Esophagus mucosa (tissue), 1 donor: ENCODE data around the gene FGFR2. TPM values are rescaled to one million over a fixed set of nuclear protein-coding genes. Genes with fewer than 3 reads are reported as not detected.
A peak's percentile ranks its signal among the peaks of the same experiment; 100 is the strongest.

Source experiments
- ATAC-seq: fragments of 200-7000 bp; cut with Tn5 transposase; one replicate; pipeline ENCODE4 v1.9.1; 2020
- total RNA-seq: library from RNA; stranded (reverse); gene quantifications from one replicate; pipeline ENCODE4 v1.2.4, GENCODE V29; 2023
- donor health status: DM: yes; HTN: yes; CAD: no.

The FGFR2 gene
- total RNA-seq, 1 donor from 2014 or later, result 27.4 TPM

DNA sequence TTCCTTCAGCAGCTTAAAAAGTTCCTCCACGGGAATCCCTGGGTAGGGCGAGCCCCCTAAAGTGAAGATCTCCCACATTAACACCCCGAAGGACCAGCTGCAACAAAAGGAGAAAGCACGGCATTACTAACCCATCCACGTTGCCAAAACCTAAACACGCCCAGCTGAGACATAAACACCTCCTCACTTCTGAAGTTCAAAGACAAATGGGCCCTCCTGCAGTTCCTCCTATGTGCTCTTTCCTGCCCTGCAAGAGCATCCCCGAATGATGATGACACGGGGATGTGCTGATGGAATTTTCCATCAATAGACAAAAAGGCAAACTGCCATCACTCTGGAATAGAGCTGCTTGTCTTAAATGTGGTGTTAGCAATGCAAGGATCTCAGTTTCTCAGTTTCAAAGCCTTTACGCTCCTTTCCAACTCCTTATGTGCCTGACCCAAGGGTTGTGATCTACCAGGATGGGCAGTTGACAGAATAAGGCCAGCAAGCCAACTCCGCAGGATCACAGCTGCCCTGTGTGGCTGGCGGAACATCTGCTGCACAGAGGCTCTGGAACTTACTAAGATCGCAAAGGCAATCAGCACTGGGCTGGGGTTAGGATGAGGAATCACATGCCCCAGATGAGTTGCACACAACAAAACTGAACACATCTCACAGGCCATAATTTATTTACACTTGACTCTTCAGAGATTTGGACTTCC, 112.7 kb downstream of the FGFR2 start:
- ATAC-seq, result no peak

DNA sequence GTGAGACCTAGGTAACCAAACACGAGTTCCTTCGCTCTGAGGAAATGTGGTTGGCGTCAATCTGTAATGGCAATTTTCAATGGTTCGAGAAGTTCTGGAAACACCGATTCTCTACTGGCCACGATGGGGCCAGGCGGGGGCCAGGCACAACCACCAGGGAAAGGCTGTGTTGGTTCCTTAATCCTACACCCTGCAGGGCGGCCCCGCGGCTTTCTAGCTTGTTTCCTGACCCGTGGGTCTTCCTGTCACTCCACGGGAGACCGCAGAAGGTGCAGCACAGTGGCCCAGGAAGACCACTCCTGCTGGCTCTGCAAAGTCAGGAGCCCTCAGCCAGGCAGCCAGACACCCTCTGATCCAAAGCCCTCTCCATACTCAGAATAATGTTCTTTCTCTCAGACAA, 113.4 kb downstream of the FGFR2 start:
- ATAC-seq, result no peak

DNA sequence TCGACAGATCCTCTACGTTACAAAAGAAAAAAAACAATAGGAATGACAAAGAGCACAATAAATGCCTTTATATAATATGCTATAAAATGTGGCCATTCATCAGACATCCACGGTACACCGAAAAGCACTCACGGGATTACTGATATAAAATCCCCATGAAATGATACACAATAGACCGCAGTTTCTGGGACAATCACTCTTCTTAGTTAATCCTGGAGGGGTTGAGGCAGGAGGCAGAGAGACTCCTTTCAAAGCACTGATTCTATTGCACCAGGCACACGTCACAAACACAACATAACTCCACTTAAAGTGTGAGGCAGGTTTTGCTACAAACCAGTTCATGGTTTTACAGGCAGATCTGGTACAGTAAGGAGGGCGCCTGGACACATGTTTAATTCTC, 113.8 kb downstream of the FGFR2 start:
- no peak for ATAC-seq

DNA sequence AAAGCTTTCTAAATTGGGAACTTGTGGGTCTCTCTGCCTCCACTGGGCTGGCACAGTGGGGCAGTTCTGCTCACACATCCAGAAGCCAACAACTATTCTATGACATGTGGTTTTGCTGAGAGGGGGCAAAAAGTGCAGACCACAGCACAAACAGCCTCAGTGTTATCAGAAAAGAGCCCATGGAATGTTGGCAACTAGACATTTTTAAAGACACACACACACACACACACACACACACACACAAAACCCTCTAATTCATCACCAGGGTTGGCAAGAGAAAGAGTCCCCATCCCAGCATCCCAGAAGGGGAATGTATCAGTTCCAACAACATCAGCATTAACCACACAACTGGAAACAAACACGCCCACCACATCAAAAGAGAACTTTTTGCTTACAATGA, 117.1 kb downstream of the FGFR2 start:
- ATAC-seq, result no peak

DNA sequence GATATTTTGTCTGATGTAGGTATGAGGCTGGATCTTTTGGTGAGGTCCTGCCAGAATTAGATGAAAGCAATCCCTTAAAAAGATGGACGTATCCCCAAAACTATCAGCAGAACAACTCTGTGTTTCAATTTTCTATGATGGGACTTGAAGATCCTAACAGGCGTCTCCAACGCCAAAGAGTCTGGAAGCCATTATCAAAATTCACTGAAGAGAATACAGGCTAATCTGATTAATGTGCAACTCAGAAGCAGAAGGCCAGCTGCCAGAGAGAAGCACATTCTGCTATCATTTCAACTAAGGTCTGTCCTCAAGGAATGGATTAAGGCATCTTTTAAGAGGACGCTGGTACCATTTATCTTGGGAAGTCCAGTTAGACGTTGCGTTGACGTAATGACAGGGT, 119.7 kb downstream of the FGFR2 start:
- ATAC-seq, result no peak

DNA sequence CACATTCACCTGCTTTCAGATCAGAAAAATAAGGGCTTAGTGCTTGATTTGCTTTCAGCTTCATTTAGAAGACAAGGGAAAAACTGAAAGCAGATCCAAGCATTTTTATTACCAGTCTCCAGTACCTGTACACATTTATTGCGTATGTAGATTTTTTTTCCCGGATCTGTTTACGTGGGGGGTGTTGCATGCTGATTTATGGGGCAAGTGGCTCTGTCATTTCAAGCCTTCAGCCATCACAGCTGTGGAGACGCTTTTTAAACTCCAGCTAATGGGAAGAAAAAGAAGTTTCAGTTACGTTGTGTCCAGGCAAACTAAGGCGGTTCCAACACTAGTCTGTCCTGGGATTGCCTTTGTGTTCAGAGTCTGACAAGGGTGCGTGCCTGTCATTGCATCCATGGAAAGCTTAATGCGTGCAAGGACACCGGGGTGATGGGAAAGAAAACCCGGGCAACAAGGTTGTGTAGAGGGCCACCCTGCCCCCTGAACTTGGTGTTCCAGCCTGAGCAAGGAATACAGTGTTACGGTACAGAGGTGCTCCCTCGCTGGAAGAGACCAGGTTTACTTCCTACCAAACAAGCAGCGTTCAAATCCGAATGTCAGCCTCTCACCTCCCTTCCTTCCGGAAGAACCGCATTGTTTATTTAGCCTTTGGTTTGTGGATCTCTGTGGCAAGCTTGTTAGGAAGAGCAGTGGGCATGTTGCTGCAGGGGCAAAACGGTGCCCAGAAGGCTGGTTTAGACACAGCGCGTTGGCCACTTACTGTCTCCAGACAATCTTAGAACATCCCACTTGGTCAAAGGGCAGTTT, 128.2 kb downstream of the FGFR2 start:
- no peak for ATAC-seq

DNA sequence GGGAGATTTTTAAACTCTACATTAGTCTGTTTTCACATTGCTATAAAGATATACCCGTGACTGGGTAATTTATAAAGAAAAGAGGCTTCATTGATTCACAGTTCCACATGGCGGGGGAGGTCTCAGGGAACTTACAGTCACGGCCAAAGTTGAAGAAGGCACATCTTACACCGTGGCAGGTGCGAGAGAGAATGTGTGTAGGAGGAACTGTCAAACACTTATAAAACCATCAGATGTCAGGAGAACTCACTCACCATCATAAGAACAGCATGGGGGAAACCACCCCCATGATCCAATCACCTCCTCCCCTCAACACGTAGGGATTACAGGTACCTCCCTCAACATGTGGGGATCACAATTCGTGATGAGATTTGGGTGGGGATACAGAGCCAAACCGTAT, 129.5 kb downstream of the FGFR2 start:
- ATAC-seq, result no peak

DNA sequence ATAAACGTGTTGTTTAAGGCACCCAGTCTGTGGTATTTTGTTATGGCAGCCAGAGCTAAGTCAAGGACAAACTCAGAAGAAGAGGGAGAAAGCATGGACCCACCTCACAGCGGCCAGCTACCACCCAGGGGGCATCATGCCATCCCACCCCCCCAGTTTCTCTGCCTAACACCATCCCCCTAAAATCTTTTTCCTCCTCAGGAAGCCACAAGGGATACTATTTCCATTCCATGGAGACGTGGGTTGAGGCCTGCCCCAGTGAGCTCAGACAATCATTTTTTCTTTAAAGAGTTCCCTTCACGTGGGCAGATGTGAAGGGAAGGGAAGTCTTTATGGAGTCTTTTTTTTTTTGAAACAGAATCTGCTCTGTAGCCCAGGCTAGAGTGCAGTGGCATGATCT, 131.8 kb downstream of the FGFR2 start:
- no peak for ATAC-seq

DNA sequence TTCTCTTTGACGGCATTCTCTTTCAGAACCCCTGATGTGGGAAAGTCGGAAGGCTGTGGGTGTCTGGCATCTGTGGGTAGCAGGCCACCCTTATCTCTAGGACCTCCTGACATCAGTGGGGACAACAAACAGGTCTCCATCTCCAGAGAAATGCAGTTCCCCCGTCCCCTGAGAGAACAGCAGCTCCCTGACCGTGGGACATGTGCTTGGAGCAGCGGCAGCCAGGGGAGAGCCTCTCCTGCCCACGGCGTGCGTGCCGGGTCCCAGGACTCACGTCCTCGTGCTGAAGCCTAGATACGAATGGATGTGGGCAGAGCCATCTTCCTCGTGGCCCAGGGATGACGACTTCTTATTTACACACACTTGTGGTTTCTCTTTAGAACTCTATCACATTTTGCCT, 133.0 kb downstream of the FGFR2 start:
- ATAC-seq, result no peak

DNA sequence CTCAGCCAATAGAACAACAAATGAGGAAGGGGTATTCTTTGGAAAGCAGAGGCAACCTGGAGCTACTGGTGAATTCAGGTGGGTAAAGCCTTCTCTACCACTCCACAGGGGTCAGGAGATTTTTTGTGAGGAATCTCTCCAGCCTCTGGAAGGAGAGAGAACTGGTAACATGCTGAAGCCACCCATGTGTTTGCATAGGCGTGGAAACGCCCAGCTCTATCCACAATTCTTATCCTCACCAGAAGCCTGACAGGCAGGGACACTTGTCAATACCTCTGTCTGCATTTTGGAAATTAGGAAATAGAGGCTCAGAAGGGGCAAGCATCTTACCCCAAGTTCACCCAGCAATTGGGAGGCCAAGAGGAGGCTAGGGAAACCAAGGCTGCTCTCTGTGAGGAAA, 133.7 kb downstream of the FGFR2 start:
- ATAC-seq, result no peak

DNA sequence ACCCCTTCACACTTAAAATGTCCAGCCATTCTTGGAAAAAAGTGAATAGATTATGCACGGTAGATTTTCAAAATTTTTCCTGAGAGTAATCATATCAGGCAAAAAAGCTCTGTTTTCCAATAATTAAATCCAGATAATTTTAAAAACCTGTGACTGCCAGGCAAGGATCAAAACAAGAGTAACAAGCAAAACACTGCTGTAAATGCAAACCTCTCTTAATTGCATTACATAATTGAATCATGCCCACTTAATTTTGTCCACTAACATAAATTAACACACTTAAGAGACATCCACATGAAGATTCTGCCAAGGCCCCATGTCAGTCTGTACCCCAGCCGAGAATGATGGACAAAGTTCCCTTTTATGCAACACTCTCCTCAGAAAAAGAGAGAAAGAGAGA, 135.3 kb downstream of the FGFR2 start:
- no peak for ATAC-seq

DNA sequence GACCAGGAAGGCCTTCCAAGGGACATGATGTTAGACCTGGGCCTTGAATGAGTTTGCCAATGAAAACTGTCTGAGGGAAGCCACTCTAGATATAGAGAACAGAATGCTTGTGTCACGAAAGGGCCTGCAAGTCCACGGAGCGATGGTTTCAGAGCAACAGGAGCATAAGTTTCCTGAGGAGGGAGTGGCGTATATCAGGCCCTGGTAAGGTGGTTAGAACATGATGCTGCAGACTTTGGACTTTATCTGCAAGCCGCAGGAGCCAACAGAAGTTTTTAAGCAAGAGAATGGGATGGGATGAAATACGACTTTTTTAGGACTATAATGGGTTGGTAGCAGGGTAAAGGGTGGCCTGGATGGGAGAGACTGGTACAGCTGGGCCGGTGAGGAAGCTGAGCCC, 136.0 kb downstream of the FGFR2 start:
- no peak for ATAC-seq

DNA sequence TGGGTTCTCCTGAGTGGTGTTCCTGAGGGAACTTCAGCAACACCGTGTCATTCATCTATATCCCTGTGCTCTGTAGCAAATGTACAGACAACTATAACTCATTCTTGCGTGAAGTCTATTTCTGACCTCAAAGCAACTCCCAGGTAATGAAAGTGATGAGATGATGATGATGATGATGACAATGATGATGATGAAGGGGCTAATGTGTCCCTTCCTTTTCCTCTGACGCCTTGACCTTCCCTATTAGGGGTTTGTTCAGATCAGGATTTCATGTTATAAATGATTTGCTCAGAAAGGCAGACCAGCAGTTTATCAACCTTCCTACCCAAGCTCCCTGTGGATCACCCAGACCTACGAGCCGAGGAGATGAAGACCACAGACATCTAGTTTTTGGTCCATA, 136.9 kb downstream of the FGFR2 start:
- ATAC-seq, result no peak

DNA sequence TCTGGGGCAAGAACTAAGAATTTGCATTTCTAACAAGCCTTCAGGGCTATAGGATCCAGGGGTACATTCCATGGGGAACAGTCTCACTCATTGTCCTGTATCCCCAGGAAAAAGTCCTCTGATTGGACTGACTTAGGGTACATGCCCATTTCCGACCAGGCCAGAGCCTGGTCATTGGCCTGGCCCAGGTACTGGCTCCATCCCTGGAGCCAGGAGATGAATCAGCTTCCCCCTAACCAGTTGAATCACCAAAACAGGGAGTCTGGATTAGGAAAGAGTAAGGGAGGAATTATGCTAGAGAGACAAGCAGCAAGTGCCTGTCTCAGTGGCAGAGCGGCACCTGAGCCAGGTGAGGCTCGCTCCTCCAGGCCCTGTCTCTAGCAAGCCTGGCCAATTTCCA, 137.5 kb downstream of the FGFR2 start:
- peak; percentile 52 for ATAC-seq

DNA sequence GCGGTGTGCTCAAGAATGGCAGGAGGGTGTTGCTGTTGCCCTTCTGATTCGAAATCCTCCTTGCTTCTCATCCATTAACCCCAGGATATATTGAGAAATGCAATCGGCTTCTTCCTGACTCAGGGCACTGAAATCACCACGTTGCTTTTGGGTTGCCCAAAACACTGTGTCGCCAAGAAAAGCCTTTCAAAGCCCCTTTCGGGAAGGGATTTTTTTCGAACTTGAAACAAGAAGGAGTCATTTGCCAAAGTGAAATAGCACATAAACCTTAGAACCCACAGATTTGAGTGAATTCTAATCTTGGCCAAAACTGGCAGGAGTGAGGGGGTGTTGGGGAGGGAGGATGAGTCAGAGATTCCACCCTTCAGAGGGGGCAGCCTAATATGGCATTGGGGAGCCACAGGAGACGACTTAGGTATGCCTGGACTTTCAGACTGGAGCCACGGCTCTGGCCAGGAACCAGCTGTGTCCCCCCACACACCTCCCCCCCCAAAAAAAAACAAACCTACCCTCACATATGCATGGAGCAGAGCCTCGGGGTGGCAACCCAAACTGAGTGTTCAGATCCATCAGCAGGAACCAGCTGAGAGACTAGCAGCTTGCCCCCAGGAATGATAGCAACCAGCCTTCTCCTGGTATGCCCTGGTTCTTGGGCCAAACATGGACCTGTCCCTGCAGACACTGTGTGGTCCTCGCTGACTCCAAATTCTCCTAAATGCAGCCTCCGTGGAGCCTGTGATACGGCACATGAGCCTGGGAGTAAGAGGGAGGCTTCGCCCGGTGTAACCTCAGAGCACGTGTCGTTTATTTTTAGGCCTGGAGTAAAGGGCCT, 138.4 kb downstream of the FGFR2 start:
- peak; percentile 44 for ATAC-seq

DNA sequence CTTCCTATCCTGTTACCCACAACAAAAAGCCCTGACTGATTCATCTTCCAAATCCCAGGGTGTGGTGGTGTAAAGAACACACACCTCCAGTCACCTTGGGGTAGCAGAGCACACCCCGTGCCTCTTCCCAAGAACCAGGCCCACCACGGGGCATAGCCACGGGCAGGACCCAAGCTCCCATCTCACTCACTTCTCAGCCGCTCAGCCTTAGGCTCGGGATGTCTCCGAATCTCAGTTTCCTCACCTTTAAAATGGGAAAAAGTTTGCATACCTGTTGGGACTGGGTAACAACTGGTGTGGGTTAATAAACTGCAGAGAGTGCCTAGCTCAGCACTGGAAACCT, 139.0 kb downstream of the FGFR2 start:
- peak; percentile 39 for ATAC-seq

DNA sequence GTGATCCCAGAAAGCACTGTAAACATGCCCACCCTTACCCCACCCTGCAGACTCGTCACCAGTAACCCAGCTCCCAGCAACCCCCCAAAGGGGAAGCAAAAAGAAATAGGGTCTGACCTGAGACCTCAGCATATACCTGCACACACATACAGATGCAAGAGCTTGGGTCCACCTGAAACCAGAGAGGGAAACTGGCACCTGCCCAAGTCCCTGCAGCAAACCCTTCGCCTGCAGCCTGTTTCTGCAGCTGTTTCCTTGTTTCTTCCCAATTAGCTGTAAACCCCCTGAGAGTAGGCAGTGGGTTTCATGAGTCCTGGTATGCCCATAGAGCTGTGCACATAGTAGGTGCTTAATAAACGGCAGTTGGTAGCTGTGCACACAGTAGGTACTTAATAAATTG, 140.5 kb downstream of the FGFR2 start:
- no peak for ATAC-seq

DNA sequence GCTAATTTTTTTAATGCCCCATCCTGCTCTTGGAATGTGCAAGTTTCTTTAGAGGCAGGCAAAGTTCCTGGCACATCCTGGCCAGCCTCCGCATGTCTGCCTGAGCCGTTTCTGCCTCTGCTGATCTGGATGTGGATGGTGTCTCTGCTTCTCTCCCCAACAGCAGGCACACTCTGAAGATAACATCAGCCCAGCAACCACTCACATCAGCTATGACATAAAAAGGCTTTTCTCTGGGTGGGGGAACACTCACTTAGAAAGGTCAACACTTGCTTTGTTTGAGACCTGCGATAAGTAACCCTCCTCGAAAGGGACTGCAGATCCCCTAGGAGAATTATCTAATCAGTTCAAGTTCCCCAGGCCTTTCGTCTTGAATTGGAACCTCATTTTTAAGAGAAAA, 142.9 kb downstream of the FGFR2 start:
- ATAC-seq, result no peak

DNA sequence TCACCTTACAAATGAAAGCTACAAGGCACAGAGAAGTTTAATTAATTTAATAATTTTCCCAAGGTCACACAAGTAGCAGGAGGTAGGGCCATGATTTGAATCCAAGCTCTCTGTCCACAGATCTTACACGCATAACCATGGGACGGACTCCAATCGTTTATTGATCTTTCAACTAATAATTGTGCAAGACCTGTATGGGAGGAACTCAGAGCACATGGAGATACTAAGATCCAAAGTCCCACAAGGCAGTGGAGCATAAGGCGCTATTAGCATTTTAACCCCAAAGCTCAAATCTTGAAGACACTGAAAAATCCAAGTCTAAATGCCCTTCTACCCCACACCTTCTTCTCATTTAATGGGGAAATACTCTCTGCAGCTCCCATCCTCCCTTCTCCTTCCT, 143.5 kb downstream of the FGFR2 start:
- no peak for ATAC-seq

DNA sequence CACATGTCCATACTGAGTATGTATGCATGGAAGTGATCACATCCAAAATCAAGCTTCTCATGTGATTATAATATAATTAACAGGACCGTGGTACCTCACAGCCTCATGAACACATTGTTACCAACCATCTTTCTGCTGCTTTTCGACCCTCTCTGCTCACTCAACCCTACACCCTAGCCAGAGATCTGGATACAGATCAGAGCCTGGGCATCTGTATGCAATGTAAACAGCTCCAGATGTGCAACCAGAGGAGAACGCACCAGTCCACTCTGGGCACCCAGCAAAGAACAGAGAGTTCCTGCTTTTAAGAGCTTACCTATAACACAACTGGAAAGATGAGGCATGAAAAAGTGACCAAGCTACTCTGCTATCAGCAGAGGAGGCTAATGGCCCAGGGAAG, 145.1 kb downstream of the FGFR2 start:
- no peak for ATAC-seq

DNA sequence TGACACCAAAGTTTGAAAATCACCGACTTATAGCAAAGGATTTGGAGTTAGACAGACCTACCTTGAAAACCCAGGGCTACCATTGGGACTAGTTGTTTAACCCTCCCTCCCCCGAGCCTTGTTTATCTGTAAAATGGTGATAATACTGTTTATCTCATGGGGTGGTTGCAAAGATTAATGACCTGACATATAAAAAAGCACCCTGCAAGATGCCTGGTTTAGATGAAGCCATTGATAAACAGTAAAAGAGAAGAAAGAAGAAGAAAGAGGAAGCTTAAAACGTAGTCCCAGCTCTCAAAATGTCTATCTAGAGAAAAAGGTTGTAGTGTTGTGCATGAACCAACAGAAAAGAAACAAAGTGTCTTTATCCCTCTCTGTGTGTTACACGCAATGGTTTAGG, 145.7 kb downstream of the FGFR2 start:
- no peak for ATAC-seq

DNA sequence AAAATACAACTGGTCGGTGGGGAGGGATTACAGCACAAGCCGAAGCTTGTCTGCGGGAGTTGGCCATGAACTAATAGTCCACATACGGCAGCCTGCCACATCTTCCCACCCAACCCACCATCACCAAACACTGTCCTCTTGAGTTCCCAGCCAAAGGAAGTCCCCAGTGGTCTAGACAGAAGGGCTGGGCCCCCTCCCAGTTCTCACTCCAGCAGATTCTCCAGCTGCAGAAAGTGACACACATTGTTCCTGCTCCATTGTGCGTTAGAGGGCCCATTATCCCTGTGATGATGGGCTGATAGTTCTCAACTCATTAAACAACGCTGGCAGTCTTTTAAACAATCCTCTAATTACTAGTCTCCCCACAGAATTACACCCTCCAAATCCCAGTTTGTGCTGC, 148.0 kb downstream of the FGFR2 start:
- peak; percentile 18 for ATAC-seq

DNA sequence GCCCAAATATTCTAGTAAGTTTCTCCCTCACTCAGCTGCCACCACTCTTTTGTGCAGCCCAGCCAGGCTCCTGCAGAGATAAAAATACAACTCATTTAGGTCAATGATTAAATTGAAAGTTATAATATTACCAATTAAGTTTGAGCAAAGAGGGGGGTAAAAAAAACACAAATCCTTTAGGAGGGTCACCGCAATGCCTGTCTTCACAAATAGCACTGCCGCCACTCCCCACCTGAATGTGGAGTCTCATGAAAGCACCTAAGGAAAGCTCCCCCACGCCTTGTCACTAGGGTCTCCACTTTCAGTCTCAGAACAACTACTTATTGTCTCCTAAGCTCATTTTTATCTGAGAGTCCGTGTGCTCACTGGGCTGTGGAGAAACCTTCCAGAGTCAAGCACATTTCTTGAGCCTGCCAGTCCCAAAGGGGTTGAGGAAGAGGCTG, 148.7 kb downstream of the FGFR2 start:
- ATAC-seq, result no peak
